ENCODE results near the gene PBX4. TPM values are rescaled to one million over a fixed set of nuclear protein-coding genes. Genes with fewer than 3 reads are reported as not detected.

Gene PBX4
- total and polyA plus RNA-seq, 2 donors (not counting 3 experiments of a cell fraction or from before 2014, with no cell fraction given), result not detected

- H3K27me3 ChIP-seq (ENCODE audit: control insufficient read depth in 2 of 2, insufficient read depth in 2 of 2, low read length in 2 of 2), result no peaks in the 10 kb centered on the region
- H3K9me1 ChIP-seq (replicated peaks; ENCODE audit: control insufficient read depth, extremely low read depth, insufficient read depth, low read length), result no peaks in the 10 kb centered on the region
- DNase-seq (ENCODE audit: low read depth, low spot score) (no peak), FAIRE-seq (no peak)
- CTCF ChIA-PET, result no interaction called here
- no peaks in the 10 kb centered on the region for H3K79me2 ChIP-seq (ENCODE audit: control insufficient read depth, insufficient read depth, low read length)
- H2AFZ ChIP-seq (ENCODE audit: low read depth, low read length), result no peak overlapping the region
- no peaks in the 10 kb centered on the region for H4K20me1 ChIP-seq (replicated peaks; ENCODE audit: control insufficient read depth, extremely low read depth, insufficient read depth, low read length)
- no peak overlapping the region for H3K27ac ChIP-seq (ENCODE audit: insufficient read depth, low read depth, low read length)
- no peak overlapping the region for H3K4me3 ChIP-seq (replicated peaks in 1 of 3; ENCODE audit: insufficient read depth in 1 of 3, low read depth in 1 of 3, low read length in 3 of 3)
- TF ChIP-seq GATA2 (IDR thresholded peaks at IDR 0.05; ENCODE audit: insufficient read depth, insufficient read length, low read depth, low read length), result no peak
- no peak for TF ChIP-seq JUN (IDR thresholded peaks at IDR 0.05; ENCODE audit: borderline replicate concordance, insufficient read depth, insufficient read length, low read depth)
- no peak for TF ChIP-seq POLR2AphosphoS5 (IDR thresholded peaks at IDR 0.05; ENCODE audit: insufficient read depth, low read depth, low read length)
- TF ChIP-seq POLR2A (IDR thresholded peaks at IDR 0.05; ENCODE audit: low read depth, low read length), result no peak
- TF ChIP-seq EZH2 (IDR thresholded peaks at IDR 0.05; ENCODE audit: borderline replicate concordance, low read depth, low read length, severe bottlenecking), result no peak
- TF ChIP-seq CTCF (IDR thresholded peaks at IDR 0.05; ENCODE audit: extremely low read depth in 1 of 2, insufficient read depth in 1 of 2, low read depth in 1 of 2, low read length in 2 of 2), result no peak
- TF ChIP-seq MYC (IDR thresholded peaks at IDR 0.05; ENCODE audit: low read depth, low read length), result no peak
- TF ChIP-seq MAX (IDR thresholded peaks at IDR 0.05; ENCODE audit: insufficient read depth, insufficient read length), result no peak
- TF ChIP-seq FOS (IDR thresholded peaks at IDR 0.05; ENCODE audit: borderline replicate concordance, insufficient read depth, low read length), result no peak
- no peaks in the 10 kb centered on the region for H3K4me1 ChIP-seq (ENCODE audit: control insufficient read depth, extremely low read depth, insufficient read depth, low read length)
- intact Hi-C loops (cut with micrococcal nuclease), result no loop called here
- H3K9me3 ChIP-seq (replicated peaks; ENCODE audit: control insufficient read depth, insufficient read depth, low read length), result no peaks in the 10 kb centered on the region
- peaks cover 14 to 84% of the 10 kb centered on the region in 2 experiments for H3K36me3 ChIP-seq (ENCODE audit: control insufficient read depth in 2 of 2, extremely low read depth in 1 of 2, insufficient read depth in 2 of 2, low read length in 2 of 2)
- BruUV-seq (replicated peaks), result no TSS peak
- H3K4me2 ChIP-seq (ENCODE audit: insufficient read depth, low read length), result no peak overlapping the region
- POLR2A ChIA-PET, result no interaction called here
- dilution Hi-C loops (cut with MboI; ENCODE audit: extremely low pct_ligation_motif_present, low sequenced_read_pairs), result no loop called here
- H3K9ac ChIP-seq (replicated peaks; ENCODE audit: extremely low read depth, insufficient read depth, low read length), result no peak overlapping the region
These were observed 36.0 kb upstream of the PBX4 start for GRCh38 chr19:19654441-19654840.
